ENCODE results near the gene ANAPC13.

Gene ANAPC13

DNA sequence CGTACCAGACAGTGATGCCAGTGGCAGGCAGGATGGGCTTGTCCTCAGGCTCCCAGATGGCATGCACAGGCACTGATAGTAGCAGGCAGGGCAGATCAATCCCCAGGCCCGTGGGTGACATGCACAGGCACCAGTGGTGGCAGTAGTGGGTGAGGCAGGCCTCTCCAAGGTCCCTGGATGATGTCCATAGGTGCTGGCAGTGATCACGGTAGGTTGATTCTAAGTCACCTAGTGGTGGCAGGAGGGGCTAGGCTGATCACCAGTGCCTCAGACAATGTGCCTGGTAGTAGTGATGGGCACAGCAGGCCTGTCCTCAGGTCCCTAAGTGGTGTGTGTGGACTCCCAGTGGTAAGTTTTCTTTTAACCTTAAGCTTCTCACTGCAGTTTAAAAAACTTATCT is 19.7 kb upstream of the ANAPC13 start:
- no peak overlapping the region for H3K27ac ChIP-seq
- H3K27me3 ChIP-seq (ENCODE audit: insufficient read depth, low read depth, severe bottlenecking), result no peaks in the 10 kb centered on the region
- H3K9me3 ChIP-seq (ENCODE audit: severe bottlenecking), result no peaks in the 10 kb centered on the region
- no peak for TF ChIP-seq CTCF (IDR thresholded peaks at IDR 0.05; ENCODE audit: low read depth, low read length)
- peaks cover 21% of the 10 kb centered on the region for H3K36me3 ChIP-seq
- DNase-seq, result no peak
- H3K4me3 ChIP-seq (ENCODE audit: low read depth, low read length), result no peak overlapping the region

GRCh38 chr3:134504132-134504531 is 18.3 kb upstream of the ANAPC13 start:
- H3K4me3 ChIP-seq (ENCODE audit: low read depth, low read length), result no peak overlapping the region
- no peak for DNase-seq
- peaks cover 14% of the 10 kb centered on the region for H3K36me3 ChIP-seq
- TF ChIP-seq CTCF (IDR thresholded peaks at IDR 0.05; ENCODE audit: low read depth, low read length), result no peak
- H3K9me3 ChIP-seq (ENCODE audit: severe bottlenecking), result no peaks in the 10 kb centered on the region
- no peak overlapping the region for H3K27ac ChIP-seq
- H3K27me3 ChIP-seq (ENCODE audit: insufficient read depth, low read depth, severe bottlenecking), result no peaks in the 10 kb centered on the region

DNA sequence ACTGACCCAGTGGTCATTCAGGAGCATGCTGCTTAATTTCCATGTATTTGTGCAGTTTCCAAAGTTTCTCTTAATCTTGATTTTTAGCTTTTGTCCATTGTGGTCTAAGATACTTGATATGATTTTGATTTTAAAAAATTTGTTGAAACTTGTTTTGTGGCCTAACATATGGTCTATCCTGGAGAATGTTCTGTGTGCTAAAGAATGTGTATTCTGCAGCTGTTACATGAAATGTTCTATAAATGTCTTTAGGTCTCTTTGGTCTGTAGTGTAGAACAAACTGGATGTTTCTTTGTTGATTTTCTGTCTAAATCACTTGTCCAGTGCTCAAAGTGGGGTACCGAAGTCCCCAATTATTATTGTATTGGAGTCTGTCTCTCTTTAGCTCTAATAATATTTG is 17.5 kb upstream of the ANAPC13 start:
- DNase-seq, result no peak
- no peaks in the 10 kb centered on the region for H3K9me3 ChIP-seq (ENCODE audit: severe bottlenecking)
- no peak for TF ChIP-seq CTCF (IDR thresholded peaks at IDR 0.05; ENCODE audit: low read depth, low read length)
- H3K4me3 ChIP-seq (ENCODE audit: low read depth, low read length), result no peak overlapping the region
- H3K27me3 ChIP-seq (ENCODE audit: insufficient read depth, low read depth, severe bottlenecking), result no peaks in the 10 kb centered on the region
- no peak overlapping the region for H3K27ac ChIP-seq
- H3K36me3 ChIP-seq, result peaks cover 7% of the 10 kb centered on the region

DNA sequence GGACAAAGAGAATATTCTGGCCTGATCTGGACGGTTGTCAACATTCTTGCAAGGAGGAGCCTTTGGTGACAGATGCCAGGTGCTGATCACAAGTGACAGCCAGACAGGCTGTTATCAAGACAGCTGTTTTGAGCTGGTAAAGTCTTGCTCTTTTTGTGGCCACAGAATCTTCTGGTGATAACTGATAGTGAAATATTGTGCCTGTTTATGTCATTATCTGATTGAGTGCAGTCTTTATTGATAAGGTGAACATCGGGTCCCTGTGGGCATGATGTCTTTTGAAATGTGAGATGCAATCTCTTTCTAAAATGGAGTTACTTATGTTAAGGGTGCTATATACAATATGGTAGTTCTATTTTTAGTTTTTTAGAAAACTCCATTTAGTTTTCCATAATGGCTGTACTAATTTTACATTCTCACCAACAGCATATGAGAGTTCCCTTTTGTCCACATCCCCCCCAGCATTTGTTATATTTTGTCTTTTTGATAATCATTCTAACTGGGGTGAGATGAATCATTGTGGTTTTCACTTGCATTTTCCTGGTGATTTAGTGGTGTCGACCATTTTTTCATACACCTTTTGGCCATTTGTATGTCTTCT is 10.8 kb upstream of the ANAPC13 start:
- peaks cover 18% of the 10 kb centered on the region for H3K36me3 ChIP-seq
- no peak overlapping the region for H3K4me3 ChIP-seq (ENCODE audit: low read depth, low read length)
- H3K27me3 ChIP-seq (ENCODE audit: insufficient read depth, low read depth, severe bottlenecking), result no peaks in the 10 kb centered on the region
- no peak overlapping the region for H3K27ac ChIP-seq
- no peak for TF ChIP-seq CTCF (IDR thresholded peaks at IDR 0.05; ENCODE audit: low read depth, low read length)
- DNase-seq, result no peak
- no peaks in the 10 kb centered on the region for H3K9me3 ChIP-seq (ENCODE audit: severe bottlenecking)

GRCh38 chr3:134495980-134496379 is 10.2 kb upstream of the ANAPC13 start:
- peaks cover 18% of the 10 kb centered on the region for H3K36me3 ChIP-seq
- no peak for DNase-seq

More at GRCh38 chr3:134495980-134496379, 10.2 kb upstream of the ANAPC13 start:
- no peak overlapping the region for H3K27ac ChIP-seq
- no peaks in the 10 kb centered on the region for H3K9me3 ChIP-seq (ENCODE audit: severe bottlenecking)
- H3K4me3 ChIP-seq (ENCODE audit: low read depth, low read length), result no peak overlapping the region
- TF ChIP-seq CTCF (IDR thresholded peaks at IDR 0.05; ENCODE audit: low read depth, low read length), result no peak
- H3K27me3 ChIP-seq (ENCODE audit: insufficient read depth, low read depth, severe bottlenecking), result no peaks in the 10 kb centered on the region
